Tibial nerve (tissue), 3 donors: ENCODE measurements around the gene TRMT2A.

ENCODE experiments used
- POLR2A ChIP-seq, 2 donors: fragments of 450-650 bp; IDR thresholded peaks; one replicate each; pipeline ENCODE4 v1.6.1; 2017; ENCODE audit warnings: antibody characterized with exemption in 2 of 2, mild to moderate bottlenecking in 2 of 2, moderate library complexity in 2 of 2
- TF ChIP-seq, protein P1 (sequence below), 5 experiments: fragments of 200-600 bp in 3 of 5; fragments of 450-650 bp in 2 of 5; sonication (generic) in 3 of 5; IDR thresholded peaks; one replicate each; pipeline ENCODE4 v1.5.1; 2016 to 2019; ENCODE audit warnings: antibody characterized with exemption in 5 of 5, mild to moderate bottlenecking in 3 of 5, moderate library complexity in 2 of 5

GRCh38 chr22:20125201-20126174 lies 8.5 kb upstream of the TRMT2A start:
- TF ChIP-seq, protein P1, sequence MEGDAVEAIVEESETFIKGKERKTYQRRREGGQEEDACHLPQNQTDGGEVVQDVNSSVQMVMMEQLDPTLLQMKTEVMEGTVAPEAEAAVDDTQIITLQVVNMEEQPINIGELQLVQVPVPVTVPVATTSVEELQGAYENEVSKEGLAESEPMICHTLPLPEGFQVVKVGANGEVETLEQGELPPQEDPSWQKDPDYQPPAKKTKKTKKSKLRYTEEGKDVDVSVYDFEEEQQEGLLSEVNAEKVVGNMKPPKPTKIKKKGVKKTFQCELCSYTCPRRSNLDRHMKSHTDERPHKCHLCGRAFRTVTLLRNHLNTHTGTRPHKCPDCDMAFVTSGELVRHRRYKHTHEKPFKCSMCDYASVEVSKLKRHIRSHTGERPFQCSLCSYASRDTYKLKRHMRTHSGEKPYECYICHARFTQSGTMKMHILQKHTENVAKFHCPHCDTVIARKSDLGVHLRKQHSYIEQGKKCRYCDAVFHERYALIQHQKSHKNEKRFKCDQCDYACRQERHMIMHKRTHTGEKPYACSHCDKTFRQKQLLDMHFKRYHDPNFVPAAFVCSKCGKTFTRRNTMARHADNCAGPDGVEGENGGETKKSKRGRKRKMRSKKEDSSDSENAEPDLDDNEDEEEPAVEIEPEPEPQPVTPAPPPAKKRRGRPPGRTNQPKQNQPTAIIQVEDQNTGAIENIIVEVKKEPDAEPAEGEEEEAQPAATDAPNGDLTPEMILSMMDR (IDR thresholded peaks at IDR 0.05): no peak
- no peak for TF ChIP-seq POLR2A (IDR thresholded peaks at IDR 0.05)
